GF-D8 (cell line): Measurements from ENCODE around the gene LRP4.
"Not testable (repeated sequence)": the region's sequence is repeated elsewhere in the genome, so short reads cannot be mapped to it uniquely, and the experiment has no call there.

ENCODE experiments used
- DNase-seq: peaks from one replicate; lab custom pipeline; 2025; lab: John Stamatoyannopoulos, UW

LRP4 gene, protein sequence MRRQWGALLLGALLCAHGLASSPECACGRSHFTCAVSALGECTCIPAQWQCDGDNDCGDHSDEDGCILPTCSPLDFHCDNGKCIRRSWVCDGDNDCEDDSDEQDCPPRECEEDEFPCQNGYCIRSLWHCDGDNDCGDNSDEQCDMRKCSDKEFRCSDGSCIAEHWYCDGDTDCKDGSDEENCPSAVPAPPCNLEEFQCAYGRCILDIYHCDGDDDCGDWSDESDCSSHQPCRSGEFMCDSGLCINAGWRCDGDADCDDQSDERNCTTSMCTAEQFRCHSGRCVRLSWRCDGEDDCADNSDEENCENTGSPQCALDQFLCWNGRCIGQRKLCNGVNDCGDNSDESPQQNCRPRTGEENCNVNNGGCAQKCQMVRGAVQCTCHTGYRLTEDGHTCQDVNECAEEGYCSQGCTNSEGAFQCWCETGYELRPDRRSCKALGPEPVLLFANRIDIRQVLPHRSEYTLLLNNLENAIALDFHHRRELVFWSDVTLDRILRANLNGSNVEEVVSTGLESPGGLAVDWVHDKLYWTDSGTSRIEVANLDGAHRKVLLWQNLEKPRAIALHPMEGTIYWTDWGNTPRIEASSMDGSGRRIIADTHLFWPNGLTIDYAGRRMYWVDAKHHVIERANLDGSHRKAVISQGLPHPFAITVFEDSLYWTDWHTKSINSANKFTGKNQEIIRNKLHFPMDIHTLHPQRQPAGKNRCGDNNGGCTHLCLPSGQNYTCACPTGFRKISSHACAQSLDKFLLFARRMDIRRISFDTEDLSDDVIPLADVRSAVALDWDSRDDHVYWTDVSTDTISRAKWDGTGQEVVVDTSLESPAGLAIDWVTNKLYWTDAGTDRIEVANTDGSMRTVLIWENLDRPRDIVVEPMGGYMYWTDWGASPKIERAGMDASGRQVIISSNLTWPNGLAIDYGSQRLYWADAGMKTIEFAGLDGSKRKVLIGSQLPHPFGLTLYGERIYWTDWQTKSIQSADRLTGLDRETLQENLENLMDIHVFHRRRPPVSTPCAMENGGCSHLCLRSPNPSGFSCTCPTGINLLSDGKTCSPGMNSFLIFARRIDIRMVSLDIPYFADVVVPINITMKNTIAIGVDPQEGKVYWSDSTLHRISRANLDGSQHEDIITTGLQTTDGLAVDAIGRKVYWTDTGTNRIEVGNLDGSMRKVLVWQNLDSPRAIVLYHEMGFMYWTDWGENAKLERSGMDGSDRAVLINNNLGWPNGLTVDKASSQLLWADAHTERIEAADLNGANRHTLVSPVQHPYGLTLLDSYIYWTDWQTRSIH (N-terminal part only)

DNA sequence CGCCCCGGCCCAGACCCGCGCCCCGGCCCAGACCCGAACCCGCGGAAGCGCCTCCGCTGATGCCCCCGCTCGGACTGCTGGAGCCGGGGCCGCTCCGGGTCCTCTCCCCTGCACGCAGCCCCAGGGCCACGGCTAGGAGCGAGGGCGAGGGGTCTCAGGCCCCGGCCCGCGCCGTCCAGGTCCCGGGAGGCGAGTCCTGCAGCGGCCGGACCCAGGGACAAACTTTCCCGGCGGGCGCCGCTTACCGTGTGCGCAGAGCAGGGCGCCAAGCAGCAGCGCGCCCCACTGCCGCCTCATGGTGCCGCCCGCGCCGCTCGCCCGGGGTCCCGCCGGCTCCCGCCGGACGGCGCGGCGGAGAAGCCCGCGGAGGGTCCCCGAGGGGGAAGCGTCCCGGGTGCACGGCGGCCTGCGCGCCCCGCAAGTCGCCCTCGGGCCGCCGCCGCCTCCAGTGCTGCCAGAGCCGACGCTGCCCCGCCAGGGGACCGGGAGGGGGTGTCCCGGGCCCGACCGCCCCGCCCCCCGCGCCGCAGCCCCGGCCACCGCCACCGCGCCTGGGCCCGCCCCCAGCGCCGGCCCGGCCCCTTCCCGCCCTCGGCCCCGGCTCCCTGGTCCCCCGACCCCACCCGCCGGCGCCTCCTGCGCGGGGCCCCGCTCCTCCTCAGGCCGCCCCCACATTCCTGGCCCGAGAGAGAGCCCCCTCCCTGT, at the start of gene LRP4:
TSS of gene LRP4 (minus strand) at position 468 of the 705 bp plus-strand sequence. CDS start at position 297, 171 bp downstream.
- DNase-seq, result no peak

DNA sequence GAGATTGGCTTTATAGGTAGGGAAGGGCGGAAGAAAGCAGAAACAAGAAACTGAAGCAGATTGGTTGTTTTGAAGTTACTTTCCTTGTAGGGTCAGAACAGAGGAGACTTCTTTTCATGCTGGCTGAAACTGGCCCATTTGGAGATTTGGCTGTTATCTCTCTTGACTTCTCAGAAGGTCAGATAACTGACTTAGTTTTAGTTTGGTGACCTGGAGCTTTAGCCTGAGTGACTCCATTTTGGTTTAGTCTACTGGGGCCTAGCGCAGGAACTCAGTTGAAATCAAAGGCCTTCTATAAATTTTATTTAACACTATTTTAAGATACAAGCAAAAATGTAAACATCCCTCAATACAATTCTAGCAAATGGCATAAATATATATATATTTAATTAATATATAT, 49.6 kb upstream of the LRP4 start:
- no peak for DNase-seq

DNA sequence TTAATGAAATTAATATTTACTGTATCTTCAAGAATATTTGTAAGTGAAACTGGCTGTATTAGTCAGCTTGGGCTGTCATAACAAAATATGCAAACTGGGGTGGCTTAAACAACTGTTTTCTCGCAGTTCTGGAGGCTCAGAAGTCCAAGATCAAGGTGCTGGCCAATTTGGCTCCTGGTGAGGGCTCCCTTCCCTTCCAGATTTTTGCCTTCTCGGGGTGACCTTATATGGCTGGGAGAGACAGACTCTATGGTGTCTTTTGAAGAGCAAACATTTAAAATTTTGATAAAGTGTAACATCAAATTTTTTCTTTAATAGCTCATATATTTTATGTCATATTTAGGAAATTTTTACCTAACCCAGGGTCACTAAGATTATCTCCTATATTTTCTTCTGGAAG, 48.4 kb upstream of the LRP4 start:
- no peak for DNase-seq

DNA sequence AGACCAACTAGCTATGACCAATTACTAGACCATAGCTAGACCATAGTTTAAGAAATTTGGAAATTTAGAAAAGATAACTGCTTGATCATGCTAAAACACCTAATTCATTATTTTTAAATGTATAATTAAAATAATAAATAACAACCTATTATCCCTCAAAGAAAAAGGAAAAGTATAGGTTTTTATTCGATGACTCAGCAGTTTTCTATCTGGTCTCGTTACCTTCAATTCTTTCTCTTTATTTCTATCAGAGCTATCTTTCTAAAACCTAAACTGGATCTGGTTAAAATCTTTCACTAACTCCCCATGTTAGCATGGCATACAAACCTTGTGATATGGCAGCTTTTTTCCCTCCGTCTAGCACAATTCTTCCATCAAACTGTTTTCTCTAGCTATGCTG, 45.5 kb upstream of the LRP4 start:
- no peak for DNase-seq

DNA sequence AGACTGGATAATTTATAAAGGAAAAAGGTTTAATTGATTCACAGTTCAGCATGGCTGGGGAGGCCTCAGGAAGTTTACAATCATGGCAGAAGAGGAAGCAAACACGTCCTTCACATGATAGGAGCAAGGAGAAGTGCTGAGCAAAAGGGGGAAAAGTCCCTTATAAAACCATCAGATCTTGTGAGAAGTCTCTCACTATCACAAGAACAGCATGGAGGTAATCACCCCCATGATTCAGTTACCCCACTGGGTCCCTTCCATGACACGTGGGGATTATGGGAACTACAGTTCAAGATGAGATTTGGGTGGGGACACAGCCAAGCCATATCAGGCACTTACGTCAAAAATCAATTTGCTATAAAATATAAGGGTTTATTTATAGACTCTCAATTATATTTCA, 43.5 kb upstream of the LRP4 start:
- DNase-seq, result not testable (repeated sequence)

DNA sequence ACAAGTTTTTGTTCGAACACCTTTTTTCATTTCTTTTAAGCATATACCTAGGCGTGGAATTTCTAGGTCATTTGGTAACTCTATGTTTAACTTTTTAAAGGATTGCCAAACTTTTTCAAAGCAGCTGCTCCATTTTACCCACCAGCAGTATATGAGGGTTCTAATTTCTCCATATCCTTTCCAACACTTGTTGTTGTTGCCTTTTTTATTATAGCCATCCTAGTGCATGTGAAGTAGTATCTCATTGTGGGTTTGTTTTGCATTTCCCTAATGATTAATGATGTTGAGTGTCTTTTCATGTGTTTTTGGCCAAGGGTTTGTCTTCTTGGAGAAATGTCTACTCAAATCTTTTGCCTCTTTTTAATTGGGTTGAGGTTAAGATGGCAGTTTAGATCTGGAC, 42.7 kb upstream of the LRP4 start:
- DNase-seq, result no peak

DNA sequence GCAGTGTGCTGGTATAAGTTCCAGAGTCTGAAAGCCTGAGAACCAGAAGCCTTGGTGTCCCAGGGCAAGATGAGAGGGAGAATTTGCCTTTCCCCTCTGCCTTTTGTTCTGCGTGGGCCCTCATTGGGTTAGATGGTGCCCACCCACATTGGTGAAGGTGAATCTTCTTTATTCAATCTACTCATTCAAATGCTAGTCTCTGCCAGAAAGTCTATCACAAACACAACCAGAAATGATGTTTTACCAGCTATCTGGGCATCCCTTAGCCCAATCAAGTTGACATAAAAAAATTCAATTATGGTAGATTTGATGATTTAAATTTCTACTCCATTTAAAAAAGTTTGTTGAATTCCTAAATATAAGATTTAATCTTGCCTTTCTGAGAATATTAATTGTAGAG, 40.4 kb upstream of the LRP4 start:
- no peak for DNase-seq

DNA sequence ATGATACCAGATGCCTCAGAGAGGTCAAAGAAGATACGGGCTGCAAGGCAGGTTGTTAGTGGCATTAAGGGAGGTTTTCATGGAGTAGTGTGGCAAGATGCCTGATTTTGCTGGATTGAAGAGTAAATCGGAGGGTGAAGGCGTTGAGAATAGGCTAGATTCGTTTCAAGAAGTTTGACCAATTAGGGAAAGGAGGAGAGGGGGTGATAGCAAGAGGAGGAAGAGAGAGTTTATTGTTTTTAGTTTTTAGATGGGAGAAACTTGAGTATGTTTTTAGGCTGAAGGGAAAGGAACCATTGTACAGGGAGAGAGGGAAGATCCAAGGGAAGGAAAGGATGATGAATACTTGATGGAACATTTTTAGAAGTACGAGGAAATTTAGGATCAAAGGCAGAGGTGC, 34.7 kb upstream of the LRP4 start:
- DNase-seq, result no peak

DNA sequence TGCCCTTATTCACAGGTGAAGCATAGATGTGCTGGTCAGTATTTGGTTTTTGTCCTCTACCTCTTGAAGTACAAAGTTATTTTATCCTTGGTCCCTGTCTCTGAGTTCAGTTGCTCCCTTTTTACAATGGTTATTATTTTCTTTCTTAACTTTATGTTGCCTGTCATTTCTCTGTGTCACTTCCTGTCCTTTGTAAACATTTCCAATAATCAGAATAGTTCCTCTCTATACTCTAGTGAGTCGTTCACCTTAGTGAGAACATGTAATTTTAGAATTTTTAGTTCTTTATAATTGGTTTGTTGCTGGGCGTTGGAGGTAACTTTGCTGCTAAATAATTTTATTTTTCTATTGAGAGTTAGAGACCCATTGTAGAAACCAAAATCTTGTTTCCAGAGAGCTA, 34.2 kb upstream of the LRP4 start:
- no peak for DNase-seq

DNA sequence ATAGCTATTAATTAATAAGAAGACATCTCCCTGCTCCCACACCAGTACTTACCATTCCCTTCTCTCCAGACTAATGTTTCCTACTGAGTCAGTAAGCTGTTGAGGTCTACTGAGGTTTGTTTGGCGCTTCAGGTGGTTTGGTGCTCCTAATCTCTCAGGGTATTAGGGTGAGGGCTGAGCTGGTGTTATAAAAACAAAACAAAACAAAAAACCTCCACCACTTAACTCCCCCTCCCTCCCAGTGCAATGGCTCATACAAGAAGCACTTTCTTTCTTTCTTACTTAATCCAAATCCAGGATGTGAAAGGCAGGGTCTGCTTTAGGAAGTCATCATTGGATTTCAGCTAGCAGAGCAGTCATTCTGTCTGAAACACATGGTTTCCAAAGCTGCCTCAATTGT, 33.5 kb upstream of the LRP4 start:
- DNase-seq, result no peak

DNA sequence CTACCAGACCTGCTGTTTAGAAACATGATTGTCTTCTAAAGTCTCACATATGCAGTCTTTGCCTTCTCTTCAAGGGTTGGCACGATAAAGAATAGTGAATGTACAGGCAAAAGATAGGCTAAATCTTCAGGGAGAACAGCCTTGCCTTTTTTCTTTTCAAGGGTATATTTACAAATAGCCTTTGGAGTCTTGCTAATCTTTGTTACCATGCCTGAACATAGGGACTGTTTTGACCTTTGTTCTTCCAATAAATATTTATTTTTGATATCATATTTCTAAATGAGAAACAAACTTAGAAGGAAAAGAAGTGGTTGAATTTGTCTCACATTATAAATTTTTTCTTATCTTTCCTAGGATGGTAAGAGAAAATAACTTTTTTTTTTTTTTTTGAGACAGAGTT, 30.9 kb upstream of the LRP4 start:
- DNase-seq, result no peak

DNA sequence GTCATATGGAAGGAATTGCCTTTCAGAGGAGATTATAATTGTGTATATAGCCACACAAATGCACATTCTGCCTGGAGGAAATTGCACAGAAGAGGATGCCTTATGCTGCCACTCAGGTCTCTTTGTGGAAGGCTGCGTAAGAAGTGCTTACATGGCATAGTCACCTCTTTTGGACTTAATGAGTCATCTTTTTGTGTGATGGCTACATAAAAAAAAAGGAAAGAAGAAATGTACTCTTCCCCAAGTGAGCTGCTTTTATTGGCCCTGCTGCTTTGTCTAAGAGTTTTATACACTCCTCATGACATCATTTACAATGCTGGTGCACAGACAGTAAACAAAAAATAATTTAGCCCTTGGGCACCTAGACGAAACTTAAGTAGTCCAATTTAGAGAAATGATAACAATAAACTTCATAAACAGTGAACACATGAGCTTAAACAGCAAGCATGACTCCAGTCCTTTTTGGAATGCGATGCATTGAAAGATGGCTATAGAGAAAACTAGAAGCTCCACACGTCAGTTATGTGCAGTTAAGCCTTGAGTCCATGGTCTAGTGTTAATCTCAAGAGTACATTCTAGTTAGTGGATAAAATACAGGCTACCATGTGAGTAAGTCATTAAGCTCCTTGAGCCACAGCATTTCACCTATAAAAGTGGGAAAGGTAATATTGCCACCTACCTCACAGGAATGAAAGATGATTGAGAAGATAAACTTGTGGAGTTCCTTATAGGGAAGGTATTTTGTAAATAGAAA, 30.2 kb upstream of the LRP4 start:
- DNase-seq, result no peak

DNA sequence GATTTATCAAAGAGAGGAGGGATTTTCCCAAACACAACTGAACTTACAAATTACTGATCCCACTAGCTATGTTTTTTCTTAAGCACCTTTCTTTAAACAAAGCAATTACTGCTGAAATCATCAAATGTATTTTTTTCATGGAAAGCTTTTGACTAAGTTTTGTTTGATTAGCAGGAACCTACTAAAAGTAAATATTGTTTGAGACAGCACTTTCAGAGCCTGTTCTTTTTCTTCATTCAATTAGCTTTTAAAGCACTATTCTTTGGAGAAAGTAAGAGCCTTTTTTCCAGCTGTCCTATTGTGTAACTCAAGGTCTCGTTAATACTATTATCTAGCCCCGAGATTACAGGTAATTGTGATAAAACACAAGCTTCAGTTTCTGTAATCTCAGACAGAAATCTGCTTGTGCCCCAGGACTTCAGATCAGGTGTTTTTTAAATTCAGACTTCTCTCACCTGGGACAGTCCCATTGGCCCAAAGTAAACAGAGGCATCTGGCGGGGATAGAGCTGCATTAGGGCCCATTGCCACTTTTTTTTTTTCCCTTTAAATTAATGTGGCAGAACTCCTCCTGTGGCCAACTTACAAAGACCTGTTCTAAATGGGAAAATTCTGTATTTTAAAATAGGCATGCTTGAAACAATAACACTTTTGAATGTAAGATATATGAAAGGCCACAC, 29.2 kb upstream of the LRP4 start:
- DNase-seq, result no peak

DNA sequence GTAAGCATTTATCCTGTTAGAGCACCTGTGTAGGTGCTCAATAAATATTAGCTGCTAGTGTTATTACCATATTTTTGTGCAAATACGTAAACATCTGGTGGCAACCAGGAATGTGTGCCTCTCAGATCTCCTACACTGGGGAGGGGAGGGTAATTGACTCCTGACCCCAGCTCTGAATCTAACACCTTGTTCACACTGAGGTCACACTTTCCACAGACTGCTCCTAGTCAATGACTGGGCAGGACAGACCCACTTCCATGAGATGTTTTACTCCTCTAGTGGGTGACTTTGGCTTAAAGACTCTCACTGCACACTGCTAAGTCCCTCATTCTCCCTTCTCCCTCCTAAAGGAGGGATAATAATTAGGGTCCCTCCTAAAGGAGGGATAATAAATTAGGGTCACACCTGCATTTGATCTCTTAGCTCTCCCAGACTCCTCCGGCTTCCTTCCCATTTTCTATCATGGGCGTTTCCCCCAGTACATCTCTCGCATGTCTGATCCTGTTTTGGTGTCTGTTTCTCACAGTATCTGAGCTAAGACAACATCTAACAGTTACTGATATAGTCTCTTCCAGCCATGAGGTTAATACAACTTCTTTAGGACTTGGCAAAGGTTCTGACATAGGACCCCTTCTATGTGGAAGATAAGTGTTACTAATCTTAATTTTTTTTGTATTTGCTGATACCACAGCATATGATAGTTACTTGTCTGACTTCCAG, 26.2 kb upstream of the LRP4 start:
- DNase-seq, result no peak

DNA sequence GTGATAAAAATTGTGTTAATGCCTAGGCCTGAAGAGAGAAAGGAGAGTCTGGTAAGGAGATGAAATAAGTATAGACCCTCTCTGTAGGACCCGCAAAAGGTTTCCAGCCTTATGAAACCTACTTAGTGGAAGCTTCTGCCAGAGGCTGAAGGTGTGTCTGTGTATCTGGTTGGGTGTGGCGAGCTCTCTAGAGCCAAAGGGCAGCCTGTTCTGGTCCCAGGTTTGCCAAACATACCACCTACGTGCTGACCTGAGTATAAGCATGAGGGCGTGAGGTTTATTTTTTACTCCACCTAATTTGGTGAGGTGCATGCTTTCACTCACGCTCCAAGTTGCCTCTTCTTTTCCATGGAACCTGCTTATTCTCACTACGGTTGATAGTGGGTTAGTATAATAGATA, 23.8 kb upstream of the LRP4 start:
- DNase-seq, result no peak

DNA sequence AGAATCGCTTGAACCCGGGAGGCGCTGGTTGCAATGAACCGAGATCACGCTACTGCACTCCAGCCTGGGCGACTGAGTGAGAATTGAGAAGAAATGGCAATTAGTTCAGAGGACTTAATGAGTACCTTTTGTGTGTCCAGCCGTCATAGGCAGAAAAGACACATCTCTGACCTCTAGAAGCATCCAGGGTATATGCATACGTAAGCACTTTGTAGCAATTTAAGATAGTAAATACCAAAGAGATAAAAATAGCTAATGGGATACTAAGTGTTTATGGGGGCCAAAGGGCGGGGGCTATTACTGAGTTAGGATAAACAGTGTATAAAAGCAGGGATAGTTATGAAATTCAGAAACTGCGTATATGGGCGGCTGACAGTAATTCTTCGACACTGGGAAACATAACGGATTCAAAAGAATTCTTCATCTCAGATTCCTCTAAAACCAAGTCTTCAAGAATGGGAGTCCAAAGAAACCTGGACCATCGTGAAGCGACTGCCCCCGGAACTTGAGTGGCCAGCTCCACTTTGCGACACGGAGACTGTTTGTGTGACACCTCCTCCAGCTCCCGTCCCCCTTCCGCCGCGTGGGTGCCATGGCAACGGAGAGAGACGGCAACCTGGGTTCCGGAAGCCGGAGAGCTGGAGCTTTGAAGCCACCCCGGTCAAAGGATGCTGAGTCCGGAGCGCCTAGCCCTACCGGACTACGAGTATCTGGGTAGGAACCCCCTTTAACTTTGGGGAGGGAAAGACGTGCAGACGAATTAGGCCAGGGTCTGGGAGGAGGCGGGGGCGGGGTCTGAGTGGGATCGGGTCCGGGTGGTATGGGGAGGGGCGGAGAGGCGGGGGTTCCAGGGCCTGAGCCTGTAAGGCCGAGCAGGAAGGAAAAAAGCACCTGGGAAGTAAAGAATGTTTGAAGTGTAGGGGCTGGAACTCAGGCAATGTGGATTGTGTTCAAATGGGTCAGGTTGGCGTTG, 18.1 kb upstream of the LRP4 start, which contains the start of gene CSTPP1:
TSS of gene CSTPP1 (plus strand) at position 624 of the 973 bp plus-strand sequence. CDS start at position 669, 45 bp downstream.
- peak; percentile 59 for DNase-seq

DNA sequence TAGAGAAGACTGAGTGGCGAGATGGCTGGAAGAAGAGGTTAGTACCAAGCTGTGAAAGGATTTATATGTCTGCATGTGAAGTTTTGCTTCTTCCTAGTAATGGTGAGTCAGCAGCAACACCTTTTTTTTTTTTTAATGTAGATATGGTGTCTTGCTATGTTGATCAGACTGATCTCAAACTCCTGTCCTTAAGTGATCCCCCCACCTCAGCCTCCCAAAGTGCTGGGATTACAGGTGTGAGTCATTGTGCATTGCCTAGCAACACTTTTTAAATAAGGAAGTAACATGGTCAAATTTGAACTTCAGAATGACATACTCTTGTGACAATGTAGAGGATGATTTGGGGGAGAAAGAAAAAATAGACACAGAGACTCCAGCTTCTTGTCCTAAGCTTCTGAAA, 11.7 kb upstream of the LRP4 start:
- DNase-seq, result no peak

DNA sequence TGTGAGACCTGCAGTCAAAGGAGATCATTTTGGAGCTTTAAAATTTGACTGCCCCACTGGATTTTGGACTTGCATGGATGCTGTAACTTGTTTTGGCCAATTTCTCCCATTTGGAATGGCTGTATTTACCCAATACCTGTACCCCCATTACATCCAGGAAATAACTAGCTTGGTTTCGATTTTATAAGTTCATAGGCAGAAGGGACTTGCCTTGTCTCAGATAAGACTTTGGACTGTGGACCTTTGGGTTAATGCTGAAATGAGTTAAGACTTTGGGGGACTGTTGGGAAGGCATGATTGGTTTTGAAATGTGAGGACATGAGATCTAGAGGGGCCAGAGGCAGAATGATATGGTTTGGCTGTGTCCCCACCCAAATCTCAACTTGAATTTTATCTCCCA, 10.4 kb upstream of the LRP4 start:
- DNase-seq, result not testable (repeated sequence)
